ENCODE measurements around the gene CFAP298. TPM values are rescaled to one million over a fixed set of nuclear protein-coding genes. Genes with fewer than 3 reads are reported as not detected.
"Not testable (repeated sequence)": the region's sequence is repeated elsewhere in the genome, so short reads cannot be mapped to it uniquely, and the experiment has no call there.

Gene CFAP298
- total RNA-seq, 4 donors from 2014 or later: 6.4 to 27.3 (median 20.9) TPM; not detected in 1

DNA sequence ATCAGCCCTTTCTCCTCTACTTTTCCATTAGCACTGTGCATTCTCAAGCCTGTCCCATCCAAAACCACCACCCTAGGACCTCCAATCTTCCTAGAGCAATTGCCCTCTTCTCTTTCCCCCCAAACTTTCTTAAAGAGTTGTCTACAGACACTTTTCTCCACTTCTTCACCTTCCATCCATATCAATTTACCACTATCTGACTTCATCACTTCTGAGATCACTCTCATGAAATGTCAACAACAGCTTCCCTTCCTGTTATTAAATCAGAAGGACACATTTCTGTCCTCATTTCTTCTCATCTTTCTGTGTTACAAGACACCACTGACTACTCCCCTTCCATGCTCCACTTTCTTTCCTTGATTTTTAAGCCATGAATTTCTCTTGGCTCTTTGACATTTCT, 36.0 kb upstream of the CFAP298 start:
- Histone ChIP-seq H3K9me3 (no peaks in the 10 kb centered on the region), H3K4me1 (no peaks in the 10 kb centered on the region), H3K27me3 (no peaks in the 10 kb centered on the region), H3K27ac (no peak overlapping the region), H3K4me3 (no peak overlapping the region), H3K36me3 (peaks cover 0 to 35% (median 14%) of the 10 kb centered on the region in 4 donors)
- TF ChIP-seq CTCF (IDR thresholded peaks at IDR 0.05) (no peak), POLR2AphosphoS5 (IDR thresholded peaks at IDR 0.05) (no peak), EP300 (IDR thresholded peaks at IDR 0.05; ENCODE audit: low read depth) (no peak), POLR2A (IDR thresholded peaks at IDR 0.05) (no peak)
- intact Hi-C loops (cut with DNase I; ENCODE audit: low total_unique reads) (no loop called here), in situ Hi-C loops (cut with MboI; ENCODE audit: low pct_ligation_motif_present in 1 of 4, low pct_unique_long_range_greater_than_20kb in 1 of 4, low sequenced_read_pairs in 3 of 4) (no loop called here)
- no peak for DNase-seq

DNA sequence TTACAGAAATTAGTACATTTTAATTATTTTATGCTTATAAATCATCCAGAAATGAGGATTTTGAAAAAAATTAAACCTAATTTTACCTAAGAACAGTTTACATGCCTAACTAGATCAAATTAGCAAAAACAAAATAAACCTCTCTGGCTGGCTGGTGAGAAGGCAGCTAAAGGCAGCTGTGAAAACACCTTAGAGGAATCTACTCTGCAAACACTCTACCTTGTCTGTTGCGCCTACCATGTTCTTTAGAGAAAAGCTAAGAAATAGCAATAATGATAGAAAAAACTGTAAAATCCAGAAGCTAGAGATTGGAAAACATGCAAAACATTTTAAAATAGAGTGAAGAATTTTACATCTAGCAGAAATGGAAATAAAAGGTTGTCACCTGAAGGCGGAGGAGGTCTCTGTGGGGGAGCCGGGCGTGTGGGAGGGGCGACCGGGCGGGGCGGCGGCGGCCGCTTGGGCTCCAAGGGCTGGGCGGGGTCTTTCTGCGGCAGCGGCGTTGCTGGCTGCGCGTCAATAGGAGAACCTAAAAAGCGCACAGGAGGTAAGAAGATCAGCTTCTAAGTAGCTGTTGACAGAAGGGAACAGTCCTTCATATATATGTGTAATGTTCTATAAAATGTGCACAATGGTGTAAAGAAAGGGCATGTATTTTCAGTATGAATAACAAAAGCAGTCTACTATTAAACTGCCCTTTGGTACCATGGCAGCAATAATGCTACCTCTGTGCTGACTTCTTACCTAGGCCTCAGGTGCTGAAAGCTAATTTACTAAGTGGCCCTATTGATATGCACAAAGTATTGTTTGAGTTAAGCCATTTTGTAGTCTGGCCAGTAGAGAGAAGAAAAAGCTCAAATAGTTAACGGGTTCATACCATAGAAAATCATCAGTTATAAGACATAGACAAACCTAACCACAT, 33.3 kb upstream of the CFAP298 start:
- Histone ChIP-seq H3K36me3 (peaks cover 0 to 52% (median 18%) of the 10 kb centered on the region in 4 donors), H3K9me3 (no peaks in the 10 kb centered on the region), H3K27me3 (no peaks in the 10 kb centered on the region), H3K4me1 (no peaks in the 10 kb centered on the region), H3K27ac (no peak overlapping the region), H3K4me3 (no peak overlapping the region)
- TF ChIP-seq POLR2AphosphoS5 (IDR thresholded peaks at IDR 0.05) (no peak), CTCF (IDR thresholded peaks at IDR 0.05) (no peak), EP300 (IDR thresholded peaks at IDR 0.05; ENCODE audit: low read depth) (no peak), POLR2A (IDR thresholded peaks at IDR 0.05) (no peak)
- in situ Hi-C loops (cut with MboI; ENCODE audit: low pct_ligation_motif_present in 1 of 4, low pct_unique_long_range_greater_than_20kb in 1 of 4, low sequenced_read_pairs in 3 of 4) (no loop called here), intact Hi-C loops (cut with DNase I; ENCODE audit: low total_unique reads) (no loop called here)
- 60 to 78% methylated on average over 7 to 19 of the region's 19 CpGs for WGBS, 2 donors (ENCODE audit: low coverage in 1 of 2)
- DNase-seq: no peak

DNA sequence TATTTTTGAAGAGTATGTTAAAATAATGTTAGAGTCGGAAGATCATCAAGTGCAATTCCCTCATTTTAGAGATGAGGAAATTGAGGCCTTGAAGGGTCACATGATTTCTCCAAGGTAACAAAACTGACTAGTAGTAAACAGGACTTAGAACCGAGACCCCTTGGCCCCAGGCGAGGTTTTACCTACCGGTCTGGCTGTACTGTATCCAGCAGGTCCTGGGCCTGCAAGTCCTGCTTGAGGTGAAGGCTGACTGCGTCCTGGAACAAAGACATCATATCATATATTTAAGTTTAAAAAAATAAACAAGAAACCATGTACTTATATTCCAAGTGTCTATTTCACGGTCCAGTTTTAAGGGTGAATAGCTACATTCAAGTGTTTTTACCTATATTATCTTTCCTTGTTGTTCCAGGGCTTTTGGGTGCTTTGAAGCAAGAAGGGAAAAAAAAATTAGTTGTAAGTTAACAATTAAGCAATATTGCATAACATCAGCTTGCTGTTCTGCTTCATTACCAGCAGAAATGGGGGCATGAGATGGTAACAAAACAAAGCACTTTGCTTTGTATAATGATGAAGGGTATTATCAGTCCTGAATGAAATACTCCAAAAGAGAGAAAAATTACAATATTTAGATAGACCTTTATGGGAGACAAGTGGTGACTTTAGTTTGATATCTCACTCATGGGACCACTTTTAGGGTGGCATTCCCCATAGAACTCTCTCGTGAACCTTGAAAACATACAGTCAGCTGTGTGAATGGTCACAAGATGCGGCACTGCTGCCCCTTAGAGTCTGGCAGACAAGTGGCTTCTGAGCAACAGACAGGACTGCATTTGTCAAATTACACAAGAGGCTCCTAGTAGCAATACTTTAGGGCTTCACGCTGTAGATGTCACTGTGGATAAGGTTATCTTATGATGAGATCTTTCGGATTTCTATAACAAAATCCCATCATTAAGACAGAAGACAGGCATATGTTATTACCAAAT, 29.8 kb upstream of the CFAP298 start:
- DNase-seq: no peak
- Histone ChIP-seq H3K36me3 (peaks cover 0 to 71% (median 25%) of the 10 kb centered on the region in 4 donors), H3K27ac (no peak overlapping the region), H3K4me3 (no peak overlapping the region), H3K4me1 (no peaks in the 10 kb centered on the region), H3K9me3 (no peaks in the 10 kb centered on the region), H3K27me3 (no peaks in the 10 kb centered on the region)
- TF ChIP-seq POLR2A (IDR thresholded peaks at IDR 0.05): no peak
- no peak for TF ChIP-seq POLR2AphosphoS5 (IDR thresholded peaks at IDR 0.05)
- TF ChIP-seq EP300 (IDR thresholded peaks at IDR 0.05; ENCODE audit: low read depth): no peak
- TF ChIP-seq CTCF (IDR thresholded peaks at IDR 0.05): no peak
- intact Hi-C loops (cut with DNase I; ENCODE audit: low total_unique reads) (no loop called here), in situ Hi-C loops (cut with MboI; ENCODE audit: low pct_ligation_motif_present in 1 of 4, low pct_unique_long_range_greater_than_20kb in 1 of 4, low sequenced_read_pairs in 3 of 4) (no loop called here)
- 80 to 82% methylated on average over 9 to 10 of the region's 10 CpGs for WGBS, 2 donors (ENCODE audit: low coverage in 1 of 2)

GRCh38 chr21:32626621-32627196, 14.5 kb upstream of the CFAP298 start:
- in situ Hi-C loops (cut with MboI; ENCODE audit: low pct_ligation_motif_present in 1 of 4, low pct_unique_long_range_greater_than_20kb in 1 of 4, low sequenced_read_pairs in 3 of 4): no loop called here
- TF ChIP-seq POLR2A (IDR thresholded peaks at IDR 0.05) (no peak), EP300 (IDR thresholded peaks at IDR 0.05; ENCODE audit: low read depth) (no peak), CTCF (IDR thresholded peaks at IDR 0.05) (no peak)
- H3K36me3 ChIP-seq: peaks cover 0 to 12% (median 4%) of the 10 kb centered on the region in 4 donors
- H3K27ac ChIP-seq: no peak overlapping the region
- H3K27me3 ChIP-seq: peaks cover 3% of the 10 kb centered on the region
- H3K4me3 ChIP-seq: no peak overlapping the region
- no peaks in the 10 kb centered on the region for H3K4me1 ChIP-seq
- no peak for DNase-seq
- intact Hi-C loops (cut with DNase I; ENCODE audit: low total_unique reads): no loop called here
- no peaks in the 10 kb centered on the region for H3K9me3 ChIP-seq
- WGBS, 2 donors (ENCODE audit: low coverage in 1 of 2): 92% methylated on average over 3 of the region's 3 CpGs

DNA sequence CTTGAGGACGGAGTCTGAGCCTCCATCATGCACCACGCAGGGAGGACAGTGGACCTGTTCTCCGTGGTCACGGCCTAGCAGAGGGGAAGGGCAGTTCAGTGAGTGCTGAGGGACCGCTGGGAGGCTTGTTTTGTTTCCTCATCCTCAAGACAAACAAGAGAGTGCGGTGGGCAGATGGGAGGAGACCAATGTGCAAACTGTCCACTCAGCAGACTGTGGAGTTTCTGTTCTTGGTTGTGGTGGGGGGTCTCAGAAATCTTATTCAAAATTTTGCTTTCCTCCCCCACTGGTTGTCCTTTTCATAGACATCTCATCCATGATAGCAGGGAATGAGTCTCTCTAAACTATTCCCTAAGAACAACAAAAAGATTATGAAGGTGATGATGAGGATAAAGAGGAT, 6.0 kb upstream of the CFAP298 start:
- in situ Hi-C loops (cut with MboI; ENCODE audit: low pct_ligation_motif_present in 1 of 4, low pct_unique_long_range_greater_than_20kb in 1 of 4, low sequenced_read_pairs in 3 of 4); H3K4me1 ChIP-seq; H3K4me3 ChIP-seq; DNase-seq; intact Hi-C loops (cut with DNase I; ENCODE audit: low total_unique reads); H3K36me3 ChIP-seq; H3K27ac ChIP-seq; H3K9me3 ChIP-seq: not testable (repeated sequence)
- 88% methylated on average over 6 of the region's 6 CpGs; no CpG with 5 or more reads in 1 of the 2 donors for WGBS, 2 donors (ENCODE audit: low coverage in 1 of 2)
- H3K27me3 ChIP-seq: peaks cover 29% of the 10 kb centered on the region
